Right lobe of liver (tissue), 6 donors: ENCODE results near the gene SMAD1. TPM values are rescaled to one million over a fixed set of nuclear protein-coding genes. Genes with fewer than 3 reads are reported as not detected.
"Not testable (repeated sequence)": the region's sequence is repeated elsewhere in the genome, so short reads cannot be mapped to it uniquely, and the experiment has no call there.

Source experiments
- ATAC-seq, 4 donors: fragments of 200-7000 bp; cut with Tn5 transposase; one replicate each; pipeline ENCODE4 v1.9.1; 2020; ENCODE audit warnings: mild to moderate bottlenecking in 4 of 4, moderate library complexity in 4 of 4
- DNase-seq, 3 donors: peaks; one replicate each; pipeline ENCODE4 v3.0.0-alpha.2; 2020
- H3K27ac ChIP-seq, 3 donors: fragments of 200-600 bp; one replicate each; pipeline ENCODE4 v1.8.0; 2022
- H3K27me3 ChIP-seq, 2 donors: fragments of 200-600 bp; one replicate each; pipeline ENCODE4 v1.8.0; 2022
- H3K36me3 ChIP-seq, 4 donors: fragments of 200-600 bp; sonication (generic) in 1 of 4; one replicate each; pipeline versions ENCODE4 v1.5.1 to v1.8.0; 2017 to 2022; ENCODE audit warnings: control low read depth in 1 of 4
- H3K4me1 ChIP-seq, 4 donors: fragments of 200-600 bp; sonication (generic) in 1 of 4; one replicate each; pipeline versions ENCODE4 v1.5.1 to v1.8.0; 2017 to 2022; ENCODE audit warnings: control low read depth in 1 of 4
- H3K4me3 ChIP-seq, 3 donors: fragments of 200-600 bp; one replicate each; pipeline ENCODE4 v1.8.0; 2022
- H3K9me3 ChIP-seq, 4 donors: fragments of 200-600 bp; sonication (generic) in 1 of 4; one replicate each; pipeline versions ENCODE4 v1.5.1 to v1.8.0; 2017 to 2022; ENCODE audit warnings: control low read depth in 1 of 4
- CTCF ChIP-seq, 4 donors: fragments of 200-600 bp in 3 of 4; fragments of 450-650 bp in 1 of 4; IDR thresholded peaks; one replicate each; pipeline versions ENCODE4 v1.5.1 to v1.8.0; 2016 to 2022; ENCODE audit warnings: antibody characterized with exemption in 4 of 4, mild to moderate bottlenecking in 2 of 4
- POLR2A ChIP-seq: fragments of 450-650 bp; IDR thresholded peaks from one replicate; pipeline ENCODE4 v1.6.1; 2017; ENCODE audit warnings: antibody characterized with exemption, mild to moderate bottlenecking
- WGBS: methylation state at CpG from one replicate; pipeline ENCODE4 v1.1.6; 2018; ENCODE audit warnings: low coverage, low lambda C conversion rate; ENCODE audit not compliant: insufficient coverage; ENCODE audit errors: missing lambda C conversion rate; 5-methylcytosine and 5-hydroxymethylcytosine counted together
- intact Hi-C, 2 donors: fragments of 100-400 bp; cut with DNase I; formaldehyde crosslinking; loops; one replicate each; pipeline versions ENCODE4 v1.11.2 to v1.14.1; 2022
- total RNA-seq, 6 experiments: library from RNA; depleted of rRNA in 2 of 6; stranded (reverse); fragments of >200 nt in 2 of 6; fragmentation: NEBNext Ultra II Directional in 3 of 6; extraction: Animal tissue kit (Norgen Biotek cat#: 25700) in 3 of 6; gene quantifications; one replicate each; pipeline versions ENCODE4 v1.1.0 to v1.2.4, GENCODE V29; 2016 to 2023
- donor health status: DM: no; HTN: yes; CAD: no.
- donor health status: DM: no; HTN: no; CAD: no.
- donor health status: DM: no; HTN: no; CAD: no.
- donor health status: DM: no; HTN: yes; CAD: no.
- donor health status: DM: no; HTN: yes; CAD: no.

SMAD1 gene
- total RNA-seq, 6 experiments from 2014 or later, result 12.4 to 30.5 (median 18.4) TPM

- no peak for DNase-seq
- WGBS, result 44% methylated on average over 3 of the region's 3 CpGs
- no peak overlapping the region for H3K4me3 ChIP-seq
- no peak overlapping the region for H3K27ac ChIP-seq
- no peaks in the 10 kb centered on the region for H3K36me3 ChIP-seq
- TF ChIP-seq POLR2A (no peak), CTCF (IDR thresholded peaks at IDR 0.05) (no peak)
- H3K9me3 ChIP-seq, result no peaks in the 10 kb centered on the region
- ATAC-seq, result no peak
- H3K4me1 ChIP-seq, result no peaks in the 10 kb centered on the region
- H3K27me3 ChIP-seq, result no peaks in the 10 kb centered on the region
- intact Hi-C loops, result no loop called here
These were observed 105.6 kb downstream of the SMAD1 start for GRCh38 chr4:145587088-145587754.

- ATAC-seq, H3K36me3 ChIP-seq, H3K4me3 ChIP-seq, DNase-seq, H3K27ac ChIP-seq, H3K9me3 ChIP-seq, H3K27me3 ChIP-seq, intact Hi-C loops, H3K4me1 ChIP-seq: not testable (repeated sequence)
- 33% methylated on average over 1 of the region's 2 CpGs for WGBS
These were observed 107.7 kb downstream of the SMAD1 start for GRCh38 chr4:145589381-145589780.

- no peak for DNase-seq
- intact Hi-C loops, result no loop called here
These were observed 108.5 kb downstream of the SMAD1 start for GRCh38 chr4:145589916-145590702.

GRCh38 chr4:145602129-145602760, 120.6 kb downstream of the SMAD1 start:
- no peaks in the 10 kb centered on the region for H3K36me3 ChIP-seq
- peak in 1 of 4 donors; percentile 52 for ATAC-seq
- no peak overlapping the region for H3K4me3 ChIP-seq
- WGBS, result 72% methylated on average over 4 of the region's 4 CpGs
- no peaks in the 10 kb centered on the region for H3K4me1 ChIP-seq
- intact Hi-C loops, result no loop called here
- no peak for TF ChIP-seq POLR2A
- TF ChIP-seq CTCF (IDR thresholded peaks at IDR 0.05), result no peak
- no peak overlapping the region for H3K27ac ChIP-seq
- H3K9me3 ChIP-seq, result no peaks in the 10 kb centered on the region
- DNase-seq, result no peak
- peaks cover 0 to 3% of the 10 kb centered on the region in 2 donors for H3K27me3 ChIP-seq

More at GRCh38 chr4:145589916-145590702, 108.5 kb downstream of the SMAD1 start:
- H3K27me3 ChIP-seq, result no peaks in the 10 kb centered on the region
- H3K9me3 ChIP-seq, result no peaks in the 10 kb centered on the region
- H3K4me3 ChIP-seq, result no peak overlapping the region
- no peaks in the 10 kb centered on the region for H3K4me1 ChIP-seq
- ATAC-seq, result no peak
- TF ChIP-seq CTCF (IDR thresholded peaks at IDR 0.05) (no peak), POLR2A (no peak)
- H3K36me3 ChIP-seq, result no peaks in the 10 kb centered on the region
- 63% methylated on average over 3 of the region's 3 CpGs for WGBS
- H3K27ac ChIP-seq, result no peak overlapping the region

GRCh38 chr4:145605941-145606340, 124.3 kb downstream of the SMAD1 start:
- H3K36me3 ChIP-seq, result no peaks in the 10 kb centered on the region
- no peaks in the 10 kb centered on the region for H3K9me3 ChIP-seq
- peaks cover 0 to 3% of the 10 kb centered on the region in 2 donors for H3K27me3 ChIP-seq
- DNase-seq, result no peak
- ATAC-seq, result no peak
- no peak for TF ChIP-seq CTCF (IDR thresholded peaks at IDR 0.05)
- no peak for TF ChIP-seq POLR2A
- no peaks in the 10 kb centered on the region for H3K4me1 ChIP-seq
- intact Hi-C loops, result no loop called here
- no peak overlapping the region for H3K4me3 ChIP-seq
- no peak overlapping the region for H3K27ac ChIP-seq
